HepG2 (cell line): ENCODE results near the gene MYOM1.

Experiments used
- CHCHD3 ChIP-seq: sonication (generic); formaldehyde crosslinking; IDR thresholded peaks from 2 replicates; pipeline ENCODE4 v1.8.0; 2022; ENCODE audit warnings: mild to moderate bottlenecking, missing genetic modification reagents, moderate library complexity
- CHD2 ChIP-seq: IDR thresholded peaks from 2 replicates; pipeline ENCODE4 v1.6.1; 2011; ENCODE audit warnings: low read depth, low read length, improper control_type of control experiment
- MIER2 ChIP-seq: IDR thresholded peaks from 2 replicates; pipeline ENCODE4 v1.6.1; 2016; ENCODE audit warnings: missing biosample characterization, missing genetic modification reagents
- THYN1 ChIP-seq: sonication (generic); formaldehyde crosslinking; IDR thresholded peaks from 2 replicates; pipeline ENCODE4 v1.8.1; 2023; ENCODE audit warnings: low read depth, mild to moderate bottlenecking, moderate library complexity, missing genetic modification reagents, borderline replicate concordance
- XBP1 ChIP-seq: sonication (generic); formaldehyde crosslinking; IDR thresholded peaks from 2 replicates; pipeline ENCODE4 v1.5.0; 2020; ENCODE audit warnings: missing genetic modification reagents
- ZHX1 ChIP-seq: sonication (generic); formaldehyde crosslinking; IDR thresholded peaks from 2 replicates; pipeline ENCODE4 v1.8.1; 2022; ENCODE audit warnings: low read depth, mild to moderate bottlenecking, missing genetic modification reagents
- ZKSCAN8 ChIP-seq: IDR thresholded peaks from 2 replicates; pipeline ENCODE4 v1.6.1; 2016; ENCODE audit warnings: borderline replicate concordance, missing genetic modification reagents, missing compliant biosample characterization
- TF ChIP-seq, protein P1 (sequence below): sonication (generic); formaldehyde crosslinking; IDR thresholded peaks from 2 replicates; pipeline ENCODE4 v1.5.0; 2020; ENCODE audit warnings: mild to moderate bottlenecking, missing genetic modification reagents, moderate library complexity

- TF ChIP-seq ZKSCAN8 (CRISPR knock-in tag), result no peak
- TF ChIP-seq, protein P1, sequence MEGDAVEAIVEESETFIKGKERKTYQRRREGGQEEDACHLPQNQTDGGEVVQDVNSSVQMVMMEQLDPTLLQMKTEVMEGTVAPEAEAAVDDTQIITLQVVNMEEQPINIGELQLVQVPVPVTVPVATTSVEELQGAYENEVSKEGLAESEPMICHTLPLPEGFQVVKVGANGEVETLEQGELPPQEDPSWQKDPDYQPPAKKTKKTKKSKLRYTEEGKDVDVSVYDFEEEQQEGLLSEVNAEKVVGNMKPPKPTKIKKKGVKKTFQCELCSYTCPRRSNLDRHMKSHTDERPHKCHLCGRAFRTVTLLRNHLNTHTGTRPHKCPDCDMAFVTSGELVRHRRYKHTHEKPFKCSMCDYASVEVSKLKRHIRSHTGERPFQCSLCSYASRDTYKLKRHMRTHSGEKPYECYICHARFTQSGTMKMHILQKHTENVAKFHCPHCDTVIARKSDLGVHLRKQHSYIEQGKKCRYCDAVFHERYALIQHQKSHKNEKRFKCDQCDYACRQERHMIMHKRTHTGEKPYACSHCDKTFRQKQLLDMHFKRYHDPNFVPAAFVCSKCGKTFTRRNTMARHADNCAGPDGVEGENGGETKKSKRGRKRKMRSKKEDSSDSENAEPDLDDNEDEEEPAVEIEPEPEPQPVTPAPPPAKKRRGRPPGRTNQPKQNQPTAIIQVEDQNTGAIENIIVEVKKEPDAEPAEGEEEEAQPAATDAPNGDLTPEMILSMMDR, result no peak
- TF ChIP-seq XBP1, result no peak
- no peak for TF ChIP-seq ZHX1 (CRISPR knock-in tag)
- TF ChIP-seq CHD2, result no peak
- no peak for TF ChIP-seq THYN1 (CRISPR knock-in tag)
- TF ChIP-seq MIER2, result no peak
- TF ChIP-seq CHCHD3 (CRISPR knock-in tag), result no peak
Observed at GRCh38 chr18:3213300-3214059, 6.3 kb downstream of the MYOM1 start.
